GM23338 (cell line): ENCODE measurements around the gene TMC1. TPM values are rescaled to one million over a fixed set of nuclear protein-coding genes. Genes with fewer than 3 reads are reported as not detected.
A peak's percentile ranks its signal among the peaks of the same experiment; 100 is the strongest.

Source experiments
- ATAC-seq: fragments of 200-7000 bp; cut with Tn5 transposase; 3 replicates; pipeline ENCODE4 v1.9.1; 2020
- DNase-seq: peaks from one replicate; pipeline ENCODE4 v3.0.0-alpha.2; 2015; ENCODE audit warnings: low spot score
- H2AFZ ChIP-seq: fragments of 200-600 bp; sonication (generic); 2 replicates; pipeline ENCODE4 v1.8.0; 2016; ENCODE audit warnings: antibody characterized with exemption, mild to moderate bottlenecking, moderate library complexity
- H3F3A ChIP-seq: fragments of 200-600 bp; sonication (generic); replicated peaks from 2 replicates; pipeline ENCODE4 v1.8.0; 2017; ENCODE audit warnings: antibody characterized with exemption, mixed run types, low read depth
- H3K27ac ChIP-seq: fragments of 200-600 bp; sonication (generic); 2 replicates; pipeline ENCODE4 v1.6.1; 2016; ENCODE audit warnings: low read depth
- H3K27me3 ChIP-seq: fragments of 200-600 bp; sonication (generic); 2 replicates; pipeline ENCODE4 v1.8.0; 2016; ENCODE audit warnings: mild to moderate bottlenecking, mixed run types, moderate library complexity; ENCODE audit not compliant: insufficient read depth
- H3K36me3 ChIP-seq: fragments of 200-600 bp; sonication (generic); 2 replicates; pipeline ENCODE4 v1.8.0; 2016; ENCODE audit warnings: mild to moderate bottlenecking; ENCODE audit not compliant: insufficient read depth
- H3K4me1 ChIP-seq: fragments of 200-600 bp; sonication (generic); 2 replicates; pipeline ENCODE4 v1.8.0; 2016; ENCODE audit warnings: mild to moderate bottlenecking, moderate library complexity; ENCODE audit not compliant: insufficient read depth
- H3K4me2 ChIP-seq: fragments of 200-600 bp; sonication (generic); 2 replicates; pipeline ENCODE4 v1.7.1; 2017; ENCODE audit warnings: mixed run types
- H3K4me3 ChIP-seq: fragments of 200-600 bp; sonication (generic); 2 replicates; pipeline ENCODE4 v1.6.1; 2016; ENCODE audit warnings: mixed run types
- H3K79me2 ChIP-seq: fragments of 200-600 bp; sonication (generic); replicated peaks from 2 replicates; pipeline ENCODE4 v1.8.0; 2017; ENCODE audit warnings: mild to moderate bottlenecking; ENCODE audit not compliant: insufficient read depth
- H3K9me2 ChIP-seq: fragments of 200-600 bp; sonication (generic); 2 replicates; pipeline ENCODE4 v1.8.0; 2017; ENCODE audit not compliant: insufficient read depth
- H4K20me1 ChIP-seq: fragments of 200-600 bp; sonication (generic); replicated peaks from 2 replicates; pipeline ENCODE4 v1.8.0; 2017; ENCODE audit warnings: mild to moderate bottlenecking; ENCODE audit not compliant: insufficient read depth
- H3K27ac Mint-ChIP-seq: 2 replicates; pipeline ENCODE4 v1.8.0; 2020; ENCODE audit warnings: inconsistent platforms, mild to moderate bottlenecking, moderate library complexity, mixed read lengths
- H3K27me3 Mint-ChIP-seq: 3 replicates; pipeline ENCODE4 v1.8.0; 2022; ENCODE audit warnings: low read depth, mild to moderate bottlenecking, moderate library complexity, mixed read lengths, inconsistent platforms; ENCODE audit not compliant: insufficient read depth, poor library complexity
- H3K36me3 Mint-ChIP-seq: 3 replicates; pipeline ENCODE4 v1.8.0; 2021; ENCODE audit warnings: low read depth, mild to moderate bottlenecking, inconsistent platforms, moderate library complexity, mixed read lengths
- H3K4me1 Mint-ChIP-seq: 3 replicates; pipeline ENCODE4 v1.8.0; 2020; ENCODE audit warnings: mild to moderate bottlenecking, inconsistent platforms, mixed read lengths
- H3K4me3 Mint-ChIP-seq: 3 replicates; pipeline ENCODE4 v1.8.0; 2021; ENCODE audit warnings: moderate library complexity, mild to moderate bottlenecking, inconsistent platforms, mixed read lengths
- H3K9me3 Mint-ChIP-seq: 3 replicates; pipeline ENCODE4 v1.8.0; 2020; ENCODE audit warnings: moderate library complexity, mild to moderate bottlenecking, inconsistent platforms, mixed read lengths
- CREB1 ChIP-seq: fragments of 250-450 bp; sonication (Bioruptor Pico); IDR thresholded peaks from 2 replicates; pipeline ENCODE4 v1.5.0; 2020; ENCODE audit warnings: low read depth, mild to moderate bottlenecking, moderate library complexity
- EZH2 ChIP-seq: fragments of 200-600 bp; sonication (generic); IDR thresholded peaks from one replicate; pipeline ENCODE4 v1.8.0; 2017; ENCODE audit warnings: antibody characterized with exemption, mild to moderate bottlenecking, low read depth; ENCODE audit not compliant: unreplicated experiment
- JUNB ChIP-seq: IDR thresholded peaks from one replicate; pipeline ENCODE4 v1.6.1; 2016; ENCODE audit warnings: antibody characterized with exemption; ENCODE audit not compliant: unreplicated experiment
- NANOG ChIP-seq: IDR thresholded peaks from 2 replicates; pipeline ENCODE4 v1.6.1; 2016; ENCODE audit warnings: antibody characterized with exemption, borderline replicate concordance
- POLR2AphosphoS5 ChIP-seq: IDR thresholded peaks from 2 replicates; pipeline ENCODE4 v1.6.1; 2016; ENCODE audit warnings: antibody characterized with exemption, low read depth
- REST ChIP-seq: IDR thresholded peaks from one replicate; pipeline ENCODE4 v1.6.1; 2018; ENCODE audit warnings: antibody characterized with exemption; ENCODE audit not compliant: unreplicated experiment
- ZNF114 ChIP-seq: fragments of 250-450 bp; sonication (Bioruptor Pico); IDR thresholded peaks from 2 replicates; pipeline ENCODE4 v1.5.0; 2020; ENCODE audit warnings: mild to moderate bottlenecking, moderate library complexity
- ZNF331 ChIP-seq: fragments of 250-450 bp; sonication (Bioruptor Pico); IDR thresholded peaks from 2 replicates; pipeline ENCODE4 v1.5.0; 2020; ENCODE audit warnings: low read depth, mild to moderate bottlenecking, moderate library complexity
- polyA plus RNA-seq: library from polyadenylated mRNA; unstranded; fragments of >200 nt; fragmentation: Nextera tagmentation; extraction: Ambion mirVana; gene quantifications from 2 replicates; pipeline ENCODE4 v1.2.1, GENCODE V29; 2016
- total RNA-seq: library from RNA; depleted of rRNA; stranded (reverse); fragments of >200 nt; shearing (Covaris generic); gene quantifications from 2 replicates; pipeline ENCODE4 v1.2.3, GENCODE V29; 2014
- TF ChIP-seq, protein P1 (sequence below): fragments of 250-450 bp; sonication (Bioruptor Pico); IDR thresholded peaks from 2 replicates; pipeline ENCODE4 v1.5.0; 2020; ENCODE audit warnings: mild to moderate bottlenecking, moderate library complexity
- TF ChIP-seq, protein P2 (sequence below), 2 experiments: fragments of 200-600 bp in 1 of 2; sonication (generic) in 1 of 2; conservative IDR thresholded peaks; 2 replicates each; pipeline versions ENCODE4 v1.5.1 to v1.6.1; 2016 to 2017; ENCODE audit warnings: antibody characterized with exemption in 2 of 2, low read depth in 2 of 2, mild to moderate bottlenecking in 2 of 2, moderate library complexity in 1 of 2
- TF ChIP-seq, protein P3 (sequence below): IDR thresholded peaks from 2 replicates; pipeline ENCODE4 v1.6.1; 2016; ENCODE audit warnings: antibody characterized with exemption

Gene TMC1
- total and polyA plus RNA-seq, 2 experiments from 2014 or later: 0.61 to 1.2 TPM

GRCh38 chr9:72827950-72828731 lies 306.7 kb downstream of the TMC1 start:
- Histone ChIP-seq H3K27me3 (no peaks in the 10 kb centered on the region), H3K4me1 (no peaks in the 10 kb centered on the region), H3K79me2 (no peaks in the 10 kb centered on the region), H3K4me2 (no peak overlapping the region), H3K4me3 (no peak overlapping the region), H3K36me3 (no peaks in the 10 kb centered on the region), H3K9me2 (no peaks in the 10 kb centered on the region), H2AFZ (peak overlapping the region; percentile 8), H3F3A (no peaks in the 10 kb centered on the region), H3K27ac (no peak overlapping the region), H4K20me1 (no peaks in the 10 kb centered on the region)
- DNase-seq: no peak
- Mint-ChIP-seq H3K27me3 (no peaks in the 10 kb centered on the region), H3K36me3 (no peaks in the 10 kb centered on the region), H3K4me1 (peaks cover 3% of the 10 kb centered on the region; the same call in 2 of the 3 replicates), H3K27ac (no peak overlapping the region; the same call in 1 of the 2 replicates), H3K9me3 (no peaks in the 10 kb centered on the region), H3K4me3 (no peak overlapping the region)
- TF ChIP-seq CREB1 (CRISPR knock-in tag) (no peak), ZNF114 (CRISPR knock-in tag) (no peak), ZNF331 (no peak), POLR2AphosphoS5 (no peak), REST (no peak), JUNB (no peak), EZH2 (no peak), NANOG (no peak)
- TF ChIP-seq, protein P1, sequence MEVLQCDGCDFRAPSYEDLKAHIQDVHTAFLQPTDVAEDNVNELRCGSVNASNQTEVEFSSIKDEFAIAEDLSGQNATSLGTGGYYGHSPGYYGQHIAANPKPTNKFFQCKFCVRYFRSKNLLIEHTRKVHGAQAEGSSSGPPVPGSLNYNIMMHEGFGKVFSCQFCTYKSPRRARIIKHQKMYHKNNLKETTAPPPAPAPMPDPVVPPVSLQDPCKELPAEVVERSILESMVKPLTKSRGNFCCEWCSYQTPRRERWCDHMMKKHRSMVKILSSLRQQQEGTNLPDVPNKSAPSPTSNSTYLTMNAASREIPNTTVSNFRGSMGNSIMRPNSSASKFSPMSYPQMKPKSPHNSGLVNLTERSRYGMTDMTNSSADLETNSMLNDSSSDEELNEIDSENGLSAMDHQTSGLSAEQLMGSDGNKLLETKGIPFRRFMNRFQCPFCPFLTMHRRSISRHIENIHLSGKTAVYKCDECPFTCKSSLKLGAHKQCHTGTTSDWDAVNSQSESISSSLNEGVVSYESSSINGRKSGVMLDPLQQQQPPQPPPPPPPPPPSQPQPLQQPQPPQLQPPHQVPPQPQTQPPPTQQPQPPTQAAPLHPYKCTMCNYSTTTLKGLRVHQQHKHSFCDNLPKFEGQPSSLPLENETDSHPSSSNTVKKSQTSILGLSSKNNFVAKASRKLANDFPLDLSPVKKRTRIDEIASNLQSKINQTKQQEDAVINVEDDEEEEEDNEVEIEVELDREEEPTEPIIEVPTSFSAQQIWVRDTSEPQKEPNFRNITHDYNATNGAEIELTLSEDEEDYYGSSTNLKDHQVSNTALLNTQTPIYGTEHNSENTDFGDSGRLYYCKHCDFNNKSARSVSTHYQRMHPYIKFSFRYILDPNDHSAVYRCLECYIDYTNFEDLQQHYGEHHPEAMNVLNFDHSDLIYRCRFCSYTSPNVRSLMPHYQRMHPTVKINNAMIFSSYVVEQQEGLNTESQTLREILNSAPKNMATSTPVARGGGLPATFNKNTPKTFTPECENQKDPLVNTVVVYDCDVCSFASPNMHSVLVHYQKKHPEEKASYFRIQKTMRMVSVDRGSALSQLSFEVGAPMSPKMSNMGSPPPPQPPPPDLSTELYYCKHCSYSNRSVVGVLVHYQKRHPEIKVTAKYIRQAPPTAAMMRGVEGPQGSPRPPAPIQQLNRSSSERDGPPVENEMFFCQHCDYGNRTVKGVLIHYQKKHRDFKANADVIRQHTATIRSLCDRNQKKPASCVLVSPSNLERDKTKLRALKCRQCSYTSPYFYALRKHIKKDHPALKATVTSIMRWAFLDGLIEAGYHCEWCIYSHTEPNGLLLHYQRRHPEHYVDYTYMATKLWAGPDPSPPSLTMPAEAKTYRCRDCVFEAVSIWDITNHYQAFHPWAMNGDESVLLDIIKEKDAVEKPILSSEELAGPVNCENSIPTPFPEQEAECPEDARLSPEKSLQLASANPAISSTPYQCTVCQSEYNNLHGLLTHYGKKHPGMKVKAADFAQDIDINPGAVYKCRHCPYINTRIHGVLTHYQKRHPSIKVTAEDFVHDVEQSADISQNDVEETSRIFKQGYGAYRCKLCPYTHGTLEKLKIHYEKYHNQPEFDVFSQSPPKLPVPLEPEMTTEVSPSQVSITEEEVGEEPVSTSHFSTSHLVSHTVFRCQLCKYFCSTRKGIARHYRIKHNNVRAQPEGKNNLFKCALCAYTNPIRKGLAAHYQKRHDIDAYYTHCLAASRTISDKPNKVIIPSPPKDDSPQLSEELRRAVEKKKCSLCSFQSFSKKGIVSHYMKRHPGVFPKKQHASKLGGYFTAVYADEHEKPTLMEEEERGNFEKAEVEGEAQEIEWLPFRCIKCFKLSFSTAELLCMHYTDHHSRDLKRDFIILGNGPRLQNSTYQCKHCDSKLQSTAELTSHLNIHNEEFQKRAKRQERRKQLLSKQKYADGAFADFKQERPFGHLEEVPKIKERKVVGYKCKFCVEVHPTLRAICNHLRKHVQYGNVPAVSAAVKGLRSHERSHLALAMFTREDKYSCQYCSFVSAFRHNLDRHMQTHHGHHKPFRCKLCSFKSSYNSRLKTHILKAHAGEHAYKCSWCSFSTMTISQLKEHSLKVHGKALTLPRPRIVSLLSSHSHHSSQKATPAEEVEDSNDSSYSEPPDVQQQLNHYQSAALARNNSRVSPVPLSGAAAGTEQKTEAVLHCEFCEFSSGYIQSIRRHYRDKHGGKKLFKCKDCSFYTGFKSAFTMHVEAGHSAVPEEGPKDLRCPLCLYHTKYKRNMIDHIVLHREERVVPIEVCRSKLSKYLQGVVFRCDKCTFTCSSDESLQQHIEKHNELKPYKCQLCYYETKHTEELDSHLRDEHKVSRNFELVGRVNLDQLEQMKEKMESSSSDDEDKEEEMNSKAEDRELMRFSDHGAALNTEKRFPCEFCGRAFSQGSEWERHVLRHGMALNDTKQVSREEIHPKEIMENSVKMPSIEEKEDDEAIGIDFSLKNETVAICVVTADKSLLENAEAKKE (CRISPR knock-in tag): no peak
- TF ChIP-seq, protein P2, sequence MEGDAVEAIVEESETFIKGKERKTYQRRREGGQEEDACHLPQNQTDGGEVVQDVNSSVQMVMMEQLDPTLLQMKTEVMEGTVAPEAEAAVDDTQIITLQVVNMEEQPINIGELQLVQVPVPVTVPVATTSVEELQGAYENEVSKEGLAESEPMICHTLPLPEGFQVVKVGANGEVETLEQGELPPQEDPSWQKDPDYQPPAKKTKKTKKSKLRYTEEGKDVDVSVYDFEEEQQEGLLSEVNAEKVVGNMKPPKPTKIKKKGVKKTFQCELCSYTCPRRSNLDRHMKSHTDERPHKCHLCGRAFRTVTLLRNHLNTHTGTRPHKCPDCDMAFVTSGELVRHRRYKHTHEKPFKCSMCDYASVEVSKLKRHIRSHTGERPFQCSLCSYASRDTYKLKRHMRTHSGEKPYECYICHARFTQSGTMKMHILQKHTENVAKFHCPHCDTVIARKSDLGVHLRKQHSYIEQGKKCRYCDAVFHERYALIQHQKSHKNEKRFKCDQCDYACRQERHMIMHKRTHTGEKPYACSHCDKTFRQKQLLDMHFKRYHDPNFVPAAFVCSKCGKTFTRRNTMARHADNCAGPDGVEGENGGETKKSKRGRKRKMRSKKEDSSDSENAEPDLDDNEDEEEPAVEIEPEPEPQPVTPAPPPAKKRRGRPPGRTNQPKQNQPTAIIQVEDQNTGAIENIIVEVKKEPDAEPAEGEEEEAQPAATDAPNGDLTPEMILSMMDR (conservative IDR thresholded peaks at IDR 0.05; ENCODE audit: low read depth in 2 of 2): no peak
- TF ChIP-seq, protein P3, sequence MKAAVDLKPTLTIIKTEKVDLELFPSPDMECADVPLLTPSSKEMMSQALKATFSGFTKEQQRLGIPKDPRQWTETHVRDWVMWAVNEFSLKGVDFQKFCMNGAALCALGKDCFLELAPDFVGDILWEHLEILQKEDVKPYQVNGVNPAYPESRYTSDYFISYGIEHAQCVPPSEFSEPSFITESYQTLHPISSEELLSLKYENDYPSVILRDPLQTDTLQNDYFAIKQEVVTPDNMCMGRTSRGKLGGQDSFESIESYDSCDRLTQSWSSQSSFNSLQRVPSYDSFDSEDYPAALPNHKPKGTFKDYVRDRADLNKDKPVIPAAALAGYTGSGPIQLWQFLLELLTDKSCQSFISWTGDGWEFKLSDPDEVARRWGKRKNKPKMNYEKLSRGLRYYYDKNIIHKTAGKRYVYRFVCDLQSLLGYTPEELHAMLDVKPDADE: no peak
- ATAC-seq: no peak
